Vagina (tissue), 2 donors: ENCODE data around the gene CAMK2B.

ENCODE experiments used
- CTCF ChIP-seq, 3 experiments: fragments of 450-650 bp in 2 of 3; fragments of 200-600 bp in 1 of 3; sonication (generic) in 1 of 3; IDR thresholded peaks; one replicate each; pipeline ENCODE4 v1.5.1; 2017 to 2019; ENCODE audit warnings: antibody characterized with exemption in 3 of 3, mild to moderate bottlenecking in 2 of 3, moderate library complexity in 2 of 3
- POLR2A ChIP-seq, 2 donors: fragments of 450-650 bp; IDR thresholded peaks; one replicate each; pipeline ENCODE4 v1.6.1; 2017; ENCODE audit warnings: antibody characterized with exemption in 2 of 2, mild to moderate bottlenecking in 2 of 2, moderate library complexity in 2 of 2

- TF ChIP-seq POLR2A (IDR thresholded peaks at IDR 0.05) (no peak), CTCF (IDR thresholded peaks at IDR 0.05) (no peak)
Observed at GRCh38 chr7:44216521-44217222, 108.7 kb downstream of the CAMK2B start.
